HUES64 (cell line): ENCODE results near the gene ABCA4.

Experiments used
- H3K27ac ChIP-seq: 2 replicates; pipeline ENCODE4 v1.7.0; 2013; ENCODE audit warnings: low read depth, low read length, inconsistent platforms
- H3K27me3 ChIP-seq: 2 replicates; pipeline ENCODE4 v1.6.1; 2013; ENCODE audit warnings: mild to moderate bottlenecking, low read length; ENCODE audit not compliant: insufficient read depth
- H3K36me3 ChIP-seq: 2 replicates; pipeline ENCODE4 v1.6.1; 2013; ENCODE audit warnings: mild to moderate bottlenecking, low read length; ENCODE audit not compliant: insufficient read depth
- H3K4me1 ChIP-seq: 2 replicates; pipeline ENCODE4 v1.6.1; 2013; ENCODE audit warnings: mild to moderate bottlenecking, low read length, moderate library complexity; ENCODE audit not compliant: insufficient read depth
- H3K4me3 ChIP-seq: 2 replicates; pipeline ENCODE4 v1.5.1; 2013; ENCODE audit warnings: mild to moderate bottlenecking, low read length, moderate library complexity
- H3K9ac ChIP-seq: 2 replicates; pipeline ENCODE4 v1.6.1; 2013; ENCODE audit warnings: mild to moderate bottlenecking, low read depth, low read length
- H3K9me3 ChIP-seq: 2 replicates; pipeline ENCODE4 v1.6.1; 2013; ENCODE audit warnings: low read depth, low read length; ENCODE audit not compliant: insufficient read depth
- WGBS: fragments of 150-250, 120-280 bp; methylation state at CpG from one replicate; pipeline ENCODE4 v1.1.7; 2013; ENCODE audit warnings: missing lambda C conversion rate; 5-methylcytosine and 5-hydroxymethylcytosine counted together

ABCA4 gene

DNA sequence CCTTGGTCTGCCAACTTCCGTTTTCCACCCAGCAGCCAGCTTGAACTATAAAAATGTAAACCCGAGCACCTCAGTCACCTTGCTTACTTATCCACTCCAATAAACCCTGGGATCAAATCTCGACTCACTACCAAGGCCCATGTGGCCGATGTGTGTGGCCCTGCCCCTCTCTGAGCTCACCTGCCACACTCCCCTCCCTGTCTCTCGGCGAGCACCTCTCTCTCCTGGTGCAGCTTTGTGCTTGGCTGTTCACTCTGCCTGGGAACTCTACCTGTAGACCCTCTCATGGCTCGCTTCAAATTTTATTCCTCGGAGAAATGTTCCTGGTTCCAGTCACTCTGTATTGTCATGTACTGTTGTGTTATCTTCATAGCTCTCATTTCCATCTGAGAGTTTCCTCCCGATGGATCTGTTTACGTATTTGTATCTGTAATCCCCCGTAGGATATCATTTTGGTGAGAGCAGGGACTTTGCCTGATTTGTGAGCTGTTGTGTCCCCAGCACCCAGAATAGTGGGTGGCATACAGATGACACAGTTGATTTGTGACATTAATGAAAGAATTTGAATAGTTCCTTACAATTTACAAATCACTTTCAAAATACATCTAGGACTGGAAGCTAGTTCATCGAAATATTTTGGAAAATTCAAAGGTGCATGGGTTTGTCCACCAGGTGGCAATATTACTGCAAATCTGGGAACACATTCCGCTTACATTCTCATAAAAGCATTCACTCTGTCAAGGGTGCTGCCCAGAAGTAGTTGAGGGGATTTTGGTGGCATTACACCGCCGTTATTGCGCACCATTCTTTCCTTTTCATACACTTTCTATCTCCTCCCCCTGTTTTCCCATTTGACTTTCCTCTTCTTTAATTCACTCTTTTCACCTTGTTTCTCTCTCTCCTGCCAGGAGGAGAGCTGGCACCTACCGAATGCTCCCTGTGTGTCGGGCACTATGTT is 95.3 kb downstream of the ABCA4 start:
- H3K27me3 ChIP-seq, result no peaks in the 10 kb centered on the region
- no peaks in the 10 kb centered on the region for H3K9me3 ChIP-seq
- no peak overlapping the region for H3K9ac ChIP-seq
- peaks cover 8% of the 10 kb centered on the region; the same call in 1 of the 2 replicates for H3K4me1 ChIP-seq
- no peaks in the 10 kb centered on the region for H3K36me3 ChIP-seq
- no peak overlapping the region for H3K4me3 ChIP-seq
- no peak overlapping the region for H3K27ac ChIP-seq
- WGBS, result 84% methylated on average over 18 of the region's 18 CpGs

- peaks cover 8% of the 10 kb centered on the region; the same call in 1 of the 2 replicates for H3K4me1 ChIP-seq
- H3K27me3 ChIP-seq, result no peaks in the 10 kb centered on the region
- 94% methylated on average over 7 of the region's 8 CpGs for WGBS
- no peaks in the 10 kb centered on the region for H3K36me3 ChIP-seq
- no peak overlapping the region for H3K4me3 ChIP-seq
- H3K9me3 ChIP-seq, result no peaks in the 10 kb centered on the region
- H3K9ac ChIP-seq, result no peak overlapping the region
- no peak overlapping the region for H3K27ac ChIP-seq
Observed at GRCh38 chr1:94024104-94024792, 96.7 kb downstream of the ABCA4 start.

DNA sequence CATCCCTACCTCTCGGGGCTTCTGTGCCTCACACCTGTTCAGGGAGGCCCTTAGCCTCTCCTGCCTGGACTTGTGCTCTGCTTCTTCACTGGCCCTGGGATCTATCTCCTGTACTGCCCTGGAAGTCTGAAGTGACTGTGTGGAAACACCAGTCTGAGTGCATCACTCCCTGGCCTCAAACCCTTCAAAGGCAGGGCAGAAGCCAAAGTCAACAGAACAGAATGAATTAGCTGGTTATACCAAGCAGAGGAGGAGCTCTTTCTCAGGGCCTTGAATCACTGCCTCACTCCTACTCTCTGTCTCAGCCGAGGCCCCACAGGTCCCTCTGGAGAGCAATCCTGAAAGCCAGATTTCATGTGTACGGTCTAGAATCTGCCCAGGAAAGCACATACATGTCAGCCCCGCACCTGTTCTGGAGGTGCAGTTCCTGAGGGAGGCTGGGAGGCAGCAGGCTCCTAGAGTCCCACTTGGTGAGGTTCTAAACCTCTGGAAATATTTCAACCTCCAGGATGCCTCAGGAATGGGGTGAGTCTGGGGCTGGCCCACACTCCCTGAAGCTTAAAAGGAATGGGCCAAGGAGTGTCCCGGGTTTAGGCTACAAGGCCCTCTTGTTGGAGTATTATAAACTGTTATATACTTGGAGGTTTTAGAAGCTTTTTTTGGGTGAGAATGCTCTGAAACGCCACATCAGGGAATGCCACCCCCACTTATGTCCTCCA is 98.3 kb downstream of the ABCA4 start:
- H3K4me3 ChIP-seq, result no peak overlapping the region
- no peaks in the 10 kb centered on the region for H3K36me3 ChIP-seq
- peaks cover 8% of the 10 kb centered on the region; the same call in 1 of the 2 replicates for H3K4me1 ChIP-seq
- H3K27me3 ChIP-seq, result no peaks in the 10 kb centered on the region
- no peaks in the 10 kb centered on the region for H3K9me3 ChIP-seq
- H3K27ac ChIP-seq, result no peak overlapping the region
- 93% methylated on average over 6 of the region's 6 CpGs for WGBS
- H3K9ac ChIP-seq, result no peak overlapping the region

DNA sequence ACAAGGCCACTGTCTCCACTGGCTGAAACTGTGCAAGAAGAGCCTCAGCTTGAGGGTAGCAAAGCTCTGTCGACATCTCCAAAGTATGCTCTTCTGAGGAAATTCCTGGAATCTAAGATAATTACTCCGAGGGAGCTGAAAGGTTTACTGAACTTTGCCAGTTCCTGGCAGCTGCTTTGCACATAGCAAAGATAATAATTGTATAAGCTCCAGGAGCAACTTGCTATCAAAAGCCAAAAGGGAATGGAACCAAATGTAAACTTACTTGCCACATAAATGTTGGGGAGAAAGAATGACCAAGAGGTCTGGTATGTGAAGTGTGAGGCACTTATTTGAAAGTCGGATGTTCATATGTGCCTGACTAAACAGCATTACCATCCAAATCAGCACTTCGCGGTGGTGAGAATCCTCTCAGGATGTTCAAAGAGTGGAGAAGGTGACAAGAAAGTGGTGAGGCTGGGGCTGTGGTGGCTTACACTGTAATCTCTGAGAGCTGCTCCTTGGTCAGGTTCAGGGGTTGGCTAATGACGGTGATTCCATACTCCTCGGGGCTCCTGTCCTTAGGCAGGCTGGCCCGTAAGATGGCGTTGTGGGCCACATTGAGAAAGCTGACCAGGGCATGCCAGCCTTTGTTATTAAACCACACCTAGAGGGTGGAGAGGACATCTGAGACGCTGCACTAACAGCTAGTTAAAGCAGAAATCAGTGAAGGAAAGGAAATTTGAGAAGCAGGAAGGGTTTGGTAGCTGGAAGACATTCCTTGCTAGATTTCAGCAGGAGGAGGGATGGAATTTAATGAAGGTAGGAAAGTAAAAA is 100.0 kb downstream of the ABCA4 start:
- H3K36me3 ChIP-seq, result no peaks in the 10 kb centered on the region
- 78% methylated on average over 10 of the region's 10 CpGs for WGBS
- H3K9ac ChIP-seq, result no peak overlapping the region
- H3K4me1 ChIP-seq, result peaks cover 8% of the 10 kb centered on the region; the same call in 1 of the 2 replicates
- no peak overlapping the region for H3K4me3 ChIP-seq
- no peaks in the 10 kb centered on the region for H3K27me3 ChIP-seq
- H3K9me3 ChIP-seq, result no peaks in the 10 kb centered on the region
- no peak overlapping the region for H3K27ac ChIP-seq

DNA sequence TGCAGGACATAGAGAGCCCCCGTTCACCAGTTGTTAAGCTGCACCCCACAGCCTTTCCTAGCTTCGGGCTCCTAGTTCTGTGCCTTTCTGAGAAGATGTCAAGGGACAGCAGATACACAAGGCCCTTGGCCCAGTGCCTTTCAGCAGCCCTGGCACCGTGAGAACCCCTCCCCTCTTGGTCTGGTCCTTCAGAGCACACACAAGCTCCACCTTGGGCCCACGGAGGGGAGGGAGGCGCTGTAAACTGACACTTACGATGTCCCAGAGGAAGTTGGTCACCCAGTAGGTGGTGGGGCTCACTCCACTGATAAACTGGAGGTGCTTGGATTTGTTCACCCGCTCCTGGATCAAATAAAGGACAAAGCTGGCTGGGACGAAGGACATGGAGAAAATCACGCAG is 101.6 kb downstream of the ABCA4 start:
- Histone ChIP-seq H3K36me3 (no peaks in the 10 kb centered on the region), H3K9ac (no peak overlapping the region), H3K4me1 (peaks cover 8% of the 10 kb centered on the region; the same call in 1 of the 2 replicates), H3K9me3 (no peaks in the 10 kb centered on the region), H3K27ac (no peak overlapping the region), H3K27me3 (no peaks in the 10 kb centered on the region), H3K4me3 (no peak overlapping the region)
- WGBS, result 82% methylated on average over 9 of the region's 9 CpGs

- 92% methylated on average over 6 of the region's 6 CpGs for WGBS
Observed at GRCh38 chr1:94017155-94017829, 103.7 kb downstream of the ABCA4 start.

DNA sequence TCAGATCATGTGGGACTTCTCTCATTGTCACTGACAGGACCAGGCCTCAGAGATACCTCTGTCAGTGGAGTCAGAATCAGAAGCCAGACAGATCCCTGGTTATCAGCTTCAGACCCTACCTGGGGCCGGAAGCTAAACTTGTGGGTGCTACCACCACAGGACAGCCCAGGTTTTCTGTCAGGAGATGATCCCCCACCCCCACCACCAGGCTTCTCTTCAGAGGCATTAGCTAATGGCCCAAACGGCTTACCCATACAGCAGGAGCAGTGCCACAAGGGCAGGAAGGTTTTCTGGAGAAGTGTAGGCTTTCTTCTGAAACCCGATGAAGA is 105.5 kb downstream of the ABCA4 start:
- no peaks in the 10 kb centered on the region for H3K36me3 ChIP-seq
- no peak overlapping the region for H3K9ac ChIP-seq
- WGBS, result 95% methylated on average over 3 of the region's 3 CpGs
- H3K4me3 ChIP-seq, result no peak overlapping the region
- H3K4me1 ChIP-seq, result peaks cover 27% of the 10 kb centered on the region
- no peaks in the 10 kb centered on the region for H3K9me3 ChIP-seq
- H3K27me3 ChIP-seq, result peaks cover 3% of the 10 kb centered on the region; the same call in 1 of the 2 replicates
- H3K27ac ChIP-seq, result no peak overlapping the region

More at GRCh38 chr1:94017155-94017829, 103.7 kb downstream of the ABCA4 start:
- H3K4me3 ChIP-seq, result no peak overlapping the region
- no peak overlapping the region for H3K9ac ChIP-seq
- H3K27me3 ChIP-seq, result peaks cover 3% of the 10 kb centered on the region; the same call in 1 of the 2 replicates
- no peak overlapping the region for H3K27ac ChIP-seq
- no peaks in the 10 kb centered on the region for H3K36me3 ChIP-seq
- peaks cover 25% of the 10 kb centered on the region for H3K4me1 ChIP-seq
- H3K9me3 ChIP-seq, result no peaks in the 10 kb centered on the region

DNA sequence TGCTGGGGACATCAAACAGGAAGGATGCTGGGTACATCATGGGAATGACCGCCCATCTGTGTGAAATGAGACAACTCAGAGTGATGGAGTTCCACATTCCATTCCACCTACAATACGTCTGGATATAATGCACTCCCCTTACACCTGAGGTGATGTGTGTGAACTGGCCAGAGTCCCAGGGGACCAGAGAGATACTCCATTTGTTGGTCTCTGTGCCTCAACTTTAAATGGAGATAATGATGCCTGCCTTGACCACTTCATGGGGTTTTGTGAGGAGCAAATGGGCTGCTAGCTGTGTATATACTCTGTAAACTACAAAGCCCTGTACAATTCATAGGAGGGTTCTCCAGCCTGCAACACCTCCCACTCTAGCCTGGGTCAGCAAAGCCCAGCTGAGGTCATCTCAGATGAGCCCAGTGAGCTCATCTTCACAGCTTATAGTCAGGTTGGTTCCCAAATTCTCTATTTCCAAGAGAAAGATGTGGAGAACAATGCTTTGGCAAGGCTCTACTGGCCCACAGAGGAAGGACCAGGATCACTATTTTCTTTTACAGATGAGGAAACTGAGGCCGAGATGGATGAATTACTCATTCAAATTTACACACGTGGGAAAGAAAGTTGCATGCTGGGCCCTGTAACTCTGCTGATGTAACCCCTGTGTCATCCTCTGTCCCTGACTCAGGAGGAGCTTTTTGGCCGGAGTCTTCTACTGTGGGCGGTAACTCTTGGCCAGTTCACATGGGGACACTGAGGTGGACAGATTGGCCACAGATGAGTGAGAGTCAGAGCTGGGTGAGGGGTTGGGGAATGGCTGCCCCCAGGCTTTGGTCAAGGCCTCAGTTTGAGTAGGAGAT is 106.1 kb downstream of the ABCA4 start:
- Histone ChIP-seq H3K4me1 (peaks cover 27% of the 10 kb centered on the region), H3K27me3 (peaks cover 3% of the 10 kb centered on the region; the same call in 1 of the 2 replicates), H3K27ac (no peak overlapping the region), H3K36me3 (no peaks in the 10 kb centered on the region), H3K4me3 (no peak overlapping the region), H3K9me3 (no peaks in the 10 kb centered on the region), H3K9ac (no peak overlapping the region)
- WGBS, result 91% methylated on average over 6 of the region's 6 CpGs

DNA sequence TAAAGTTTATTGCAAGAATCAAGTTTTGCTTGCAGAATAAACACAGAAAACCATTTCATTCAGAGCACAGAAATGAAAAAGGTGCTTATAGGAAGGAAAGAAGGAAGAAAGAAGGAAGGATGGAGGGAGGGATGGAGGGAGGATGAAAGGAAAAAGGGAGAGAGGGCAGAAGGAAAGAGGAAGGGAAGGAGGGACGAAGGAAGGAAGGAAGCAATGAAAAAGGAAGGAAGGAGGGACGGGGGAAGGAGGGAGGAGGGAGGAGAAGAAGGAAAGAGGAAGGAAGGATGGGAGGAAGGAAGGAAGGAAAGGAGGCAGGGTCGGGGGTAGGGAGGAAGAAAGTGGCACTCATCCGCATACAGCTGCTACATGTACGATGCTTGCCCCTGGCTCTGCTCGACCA is 106.9 kb downstream of the ABCA4 start:
- Histone ChIP-seq H3K27ac (no peak overlapping the region), H3K27me3 (peaks cover 7% of the 10 kb centered on the region; the same call in 1 of the 2 replicates), H3K36me3 (no peaks in the 10 kb centered on the region), H3K4me1 (peaks cover 27% of the 10 kb centered on the region), H3K9me3 (no peaks in the 10 kb centered on the region), H3K4me3 (no peak overlapping the region), H3K9ac (no peak overlapping the region)
- WGBS, result 89% methylated on average over 6 of the region's 6 CpGs
